Loucy (cell line): ENCODE data around the gene CLEC2B.

Source experiments
- H2AFZ ChIP-seq: fragments of 200-600 bp; sonication (generic); 2 replicates; pipeline ENCODE4 v1.6.0; 2016; ENCODE audit warnings: antibody characterized with exemption, mild to moderate bottlenecking, low read length, moderate library complexity
- H3F3A ChIP-seq: fragments of 200-600 bp; 2 replicates; pipeline ENCODE4 v1.6.0; 2016; ENCODE audit warnings: antibody characterized with exemption, low read depth, mild to moderate bottlenecking
- H3K27me3 ChIP-seq: fragments of 200-600 bp; sonication (generic); 2 replicates; pipeline ENCODE4 v1.6.1; 2014; ENCODE audit warnings: low read length, mild to moderate bottlenecking; ENCODE audit not compliant: insufficient read depth, poor library complexity, severe bottlenecking
- H3K36me3 ChIP-seq: fragments of 200-600 bp; sonication (generic); 2 replicates; pipeline ENCODE4 v1.6.1; 2016; ENCODE audit warnings: low read length; ENCODE audit not compliant: insufficient read depth
- H3K4me1 ChIP-seq: fragments of 200-600 bp; sonication (generic); 2 replicates; pipeline ENCODE4 v1.5.1; 2014; ENCODE audit warnings: low read length, mild to moderate bottlenecking; ENCODE audit not compliant: insufficient read depth, poor library complexity, severe bottlenecking
- H3K4me2 ChIP-seq: fragments of 200-600 bp; sonication (generic); 2 replicates; pipeline ENCODE4 v1.6.0; 2014; ENCODE audit warnings: antibody characterized with exemption, low read length, low read depth, mild to moderate bottlenecking; ENCODE audit not compliant: poor library complexity, severe bottlenecking
- H3K4me3 ChIP-seq: fragments of 200-600 bp; sonication (generic); 2 replicates; pipeline ENCODE4 v1.5.1; 2014; ENCODE audit warnings: low read length, mild to moderate bottlenecking, mixed read lengths; ENCODE audit not compliant: poor library complexity, severe bottlenecking
- H3K79me2 ChIP-seq: fragments of 200-600 bp; sonication (generic); 2 replicates; pipeline ENCODE4 v1.6.1; 2014; ENCODE audit warnings: low read length; ENCODE audit not compliant: insufficient read depth
- H3K9ac ChIP-seq: fragments of 200-600 bp; sonication (generic); 2 replicates; pipeline ENCODE4 v1.6.0; 2014; ENCODE audit warnings: mild to moderate bottlenecking, low read depth, low read length, moderate library complexity; ENCODE audit not compliant: poor library complexity, severe bottlenecking
- H3K9me2 ChIP-seq: fragments of 200-600 bp; sonication (generic); replicated peaks from 2 replicates; pipeline ENCODE4 v1.6.1; 2016; ENCODE audit warnings: low read depth, low read length, mixed read lengths
- H3K9me3 ChIP-seq: fragments of 200-600 bp; sonication (generic); 2 replicates; pipeline ENCODE4 v1.6.1; 2014; ENCODE audit warnings: mild to moderate bottlenecking, antibody characterized with exemption, low read length, low read depth; ENCODE audit not compliant: insufficient read depth
- H4K20me1 ChIP-seq: fragments of 200-600 bp; sonication (generic); 2 replicates; pipeline ENCODE4 v1.6.0; 2014; ENCODE audit warnings: antibody characterized with exemption, low read length, mild to moderate bottlenecking; ENCODE audit not compliant: insufficient read depth, poor library complexity, severe bottlenecking
- EZH2phosphoT487 ChIP-seq: fragments of 200-600 bp; IDR thresholded peaks from 2 replicates; pipeline ENCODE4 v1.6.1; 2018; ENCODE audit warnings: antibody characterized with exemption, mild to moderate bottlenecking, moderate library complexity, borderline replicate concordance
- TF ChIP-seq, protein P1 (sequence below): fragments of 200-600 bp; sonication (generic); conservative IDR thresholded peaks from 2 replicates; pipeline ENCODE4 v1.5.1; 2014; ENCODE audit warnings: mild to moderate bottlenecking, antibody characterized with exemption, low read length

The CLEC2B gene

GRCh38 chr12:9909724-9910123, 40.6 kb upstream of the CLEC2B start:
- Histone ChIP-seq H3K9me3 (no peaks in the 10 kb centered on the region; the same call in 1 of the 2 replicates), H3K4me1 (peaks cover 18% of the 10 kb centered on the region), H3K9me2 (no peaks in the 10 kb centered on the region), H3F3A (no peaks in the 10 kb centered on the region), H3K4me3 (peak overlapping the region; percentile 56), H4K20me1 (no peaks in the 10 kb centered on the region), H3K79me2 (peaks cover 15% of the 10 kb centered on the region), H3K36me3 (no peaks in the 10 kb centered on the region), H3K27me3 (no peaks in the 10 kb centered on the region), H2AFZ (no peak overlapping the region), H3K4me2 (peak overlapping the region; percentile 34), H3K9ac (peak overlapping the region; percentile 71)
- TF ChIP-seq, protein P1, sequence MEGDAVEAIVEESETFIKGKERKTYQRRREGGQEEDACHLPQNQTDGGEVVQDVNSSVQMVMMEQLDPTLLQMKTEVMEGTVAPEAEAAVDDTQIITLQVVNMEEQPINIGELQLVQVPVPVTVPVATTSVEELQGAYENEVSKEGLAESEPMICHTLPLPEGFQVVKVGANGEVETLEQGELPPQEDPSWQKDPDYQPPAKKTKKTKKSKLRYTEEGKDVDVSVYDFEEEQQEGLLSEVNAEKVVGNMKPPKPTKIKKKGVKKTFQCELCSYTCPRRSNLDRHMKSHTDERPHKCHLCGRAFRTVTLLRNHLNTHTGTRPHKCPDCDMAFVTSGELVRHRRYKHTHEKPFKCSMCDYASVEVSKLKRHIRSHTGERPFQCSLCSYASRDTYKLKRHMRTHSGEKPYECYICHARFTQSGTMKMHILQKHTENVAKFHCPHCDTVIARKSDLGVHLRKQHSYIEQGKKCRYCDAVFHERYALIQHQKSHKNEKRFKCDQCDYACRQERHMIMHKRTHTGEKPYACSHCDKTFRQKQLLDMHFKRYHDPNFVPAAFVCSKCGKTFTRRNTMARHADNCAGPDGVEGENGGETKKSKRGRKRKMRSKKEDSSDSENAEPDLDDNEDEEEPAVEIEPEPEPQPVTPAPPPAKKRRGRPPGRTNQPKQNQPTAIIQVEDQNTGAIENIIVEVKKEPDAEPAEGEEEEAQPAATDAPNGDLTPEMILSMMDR, result no peak
- TF ChIP-seq EZH2phosphoT487, result no peak

DNA sequence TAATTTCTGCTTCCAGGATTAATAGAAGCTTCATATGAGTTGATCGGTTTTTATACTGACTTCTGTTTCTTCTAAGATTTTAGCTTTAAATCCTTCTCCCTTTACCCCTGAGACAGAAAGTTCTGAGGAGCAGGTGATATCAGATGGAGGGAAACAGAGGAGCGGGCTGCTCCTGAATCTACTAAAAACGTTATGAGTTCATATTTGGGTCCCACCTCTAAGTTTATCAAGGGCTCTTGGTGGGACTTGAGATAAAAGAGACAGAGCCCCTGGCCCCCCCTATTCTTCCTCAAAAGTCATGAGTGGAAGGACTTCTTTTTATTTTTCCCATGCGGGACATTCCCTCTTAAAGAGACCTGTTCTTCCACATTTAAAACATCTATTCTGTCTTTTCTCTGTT, 39.2 kb upstream of the CLEC2B start:
- H3K27me3 ChIP-seq, result no peaks in the 10 kb centered on the region
- H3F3A ChIP-seq, result no peaks in the 10 kb centered on the region
- peaks cover 15% of the 10 kb centered on the region for H3K79me2 ChIP-seq
- no peak overlapping the region for H2AFZ ChIP-seq
- no peak overlapping the region for H3K4me3 ChIP-seq
- no peaks in the 10 kb centered on the region for H3K9me2 ChIP-seq
- no peaks in the 10 kb centered on the region for H4K20me1 ChIP-seq
- H3K9me3 ChIP-seq, result no peaks in the 10 kb centered on the region; the same call in 1 of the 2 replicates
- peaks cover 18% of the 10 kb centered on the region for H3K4me1 ChIP-seq
- TF ChIP-seq, protein P1, result no peak
- no peak for TF ChIP-seq EZH2phosphoT487
- H3K36me3 ChIP-seq, result no peaks in the 10 kb centered on the region
- H3K4me2 ChIP-seq, result peak overlapping the region; percentile 34
- H3K9ac ChIP-seq, result peak overlapping the region; percentile 71

DNA sequence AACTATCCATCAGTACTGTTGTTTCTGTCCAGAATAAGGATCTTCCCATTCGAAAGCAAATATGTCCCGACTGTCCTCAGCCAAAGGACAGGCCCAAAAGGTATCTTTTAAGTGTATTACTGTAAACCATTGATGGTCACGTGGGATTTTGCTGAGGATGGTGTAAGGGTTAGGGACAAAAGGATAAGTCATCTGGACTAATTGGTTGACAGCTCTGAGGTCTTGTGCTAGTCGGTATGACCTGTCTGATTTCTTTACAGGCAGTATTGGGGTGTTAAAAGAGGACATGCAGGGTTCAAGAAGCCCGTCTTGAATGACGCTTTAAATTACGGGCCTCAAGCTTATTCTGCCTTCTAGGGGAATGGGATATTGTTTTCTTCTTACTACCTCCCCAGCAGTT, 38.6 kb upstream of the CLEC2B start:
- Histone ChIP-seq H3K79me2 (peaks cover 15% of the 10 kb centered on the region), H3K4me2 (peak overlapping the region; percentile 41), H3F3A (no peaks in the 10 kb centered on the region), H3K9me2 (no peaks in the 10 kb centered on the region), H3K9ac (no peak overlapping the region), H3K27me3 (no peaks in the 10 kb centered on the region), H3K9me3 (no peaks in the 10 kb centered on the region; the same call in 1 of the 2 replicates), H4K20me1 (no peaks in the 10 kb centered on the region), H3K36me3 (no peaks in the 10 kb centered on the region), H2AFZ (no peak overlapping the region), H3K4me3 (peak overlapping the region; percentile 13), H3K4me1 (peaks cover 18% of the 10 kb centered on the region)
- TF ChIP-seq, protein P1, result no peak
- TF ChIP-seq EZH2phosphoT487, result no peak
